SH-SY5Y (cell line): ENCODE results near the gene HOXB9.

Experiments used
- GATA2 ChIP-seq: IDR thresholded peaks from 2 replicates; pipeline ENCODE4 v1.6.1; 2011; ENCODE audit warnings: mild to moderate bottlenecking, low read depth, low read length
- GATA3 ChIP-seq: IDR thresholded peaks from 2 replicates; pipeline ENCODE4 v1.6.1; 2011; ENCODE audit warnings: low read depth, mild to moderate bottlenecking, low read length, moderate library complexity

DNA sequence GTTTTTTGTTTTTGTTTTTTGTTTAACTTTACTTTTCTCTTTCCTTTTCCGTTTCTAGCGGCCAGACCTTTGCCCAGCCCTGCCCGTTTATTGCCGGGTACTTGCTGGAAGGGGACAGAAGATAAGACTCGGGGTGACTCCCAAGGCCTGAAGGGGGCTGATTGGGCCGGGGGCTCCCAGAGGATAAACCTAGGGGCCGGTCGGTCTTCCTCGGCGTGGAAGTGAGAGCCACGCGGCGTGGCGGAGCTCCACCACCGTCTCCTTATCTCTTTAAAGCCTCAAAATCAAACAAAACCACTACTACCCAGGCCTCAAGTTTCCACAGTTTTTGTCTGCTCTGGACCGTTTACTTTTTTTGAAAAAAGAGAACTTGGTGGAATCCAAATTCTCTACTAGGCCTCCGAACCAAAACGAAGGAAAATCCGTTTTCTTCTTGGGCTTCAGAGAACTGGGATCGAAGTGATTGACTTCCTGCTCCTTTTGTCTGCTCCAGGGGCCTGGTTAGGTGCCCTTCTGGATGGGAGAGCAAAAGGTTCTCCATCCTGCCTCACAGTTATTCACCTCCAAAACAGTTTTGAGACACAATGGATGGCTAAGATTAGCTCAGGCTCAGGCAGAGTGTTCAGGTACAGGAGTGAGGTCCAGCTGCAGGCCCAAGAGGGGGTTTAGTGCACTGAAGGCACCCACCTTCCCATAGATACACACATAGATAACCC lies 8.5 kb upstream of the HOXB9 start:
- no peak for TF ChIP-seq GATA3
- no peak for TF ChIP-seq GATA2
